Measurements from ENCODE around the gene TXNRD1. TPM values are rescaled to one million over a fixed set of nuclear protein-coding genes. Genes with fewer than 3 reads are reported as not detected.

Gene TXNRD1
- total RNA-seq, 4 donors from 2014 or later = 243 to 594 (median 299) TPM

DNA sequence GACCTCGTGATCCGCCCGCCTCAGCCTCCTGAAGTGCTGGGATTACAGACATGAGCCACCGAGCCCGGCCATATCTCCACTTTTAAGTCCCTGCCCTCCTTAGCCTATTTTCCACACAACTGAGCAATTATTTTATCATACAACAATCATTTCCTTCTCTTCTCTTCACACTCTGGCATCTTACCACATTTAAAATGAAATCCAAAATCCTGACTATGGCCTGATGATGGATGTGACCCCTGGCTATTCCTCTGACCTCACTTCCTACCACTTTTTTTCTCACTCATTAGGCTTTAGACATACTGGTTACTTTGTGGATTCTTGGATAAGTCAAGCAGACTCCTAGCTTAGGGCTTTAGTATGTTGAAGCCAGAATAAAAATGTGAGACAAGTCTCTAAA is 66.1 kb downstream of the TXNRD1 start:
- Histone ChIP-seq H3K27me3 (no peaks in the 10 kb centered on the region), H3K4me1 (peaks cover 16 to 37% (median 23%) of the 10 kb centered on the region in 4 donors), H3K36me3 (no peaks in the 10 kb centered on the region), H3K9me3 (no peaks in the 10 kb centered on the region), H3K4me3 (no peak overlapping the region), H3K27ac (replicated peaks in 1 of 4) (no peak overlapping the region)
- no peak for DNase-seq (ENCODE audit: extremely low spot score)
- no peak for TF ChIP-seq POLR2A (IDR thresholded peaks at IDR 0.05; ENCODE audit: low read depth)
- TF ChIP-seq, protein P1, sequence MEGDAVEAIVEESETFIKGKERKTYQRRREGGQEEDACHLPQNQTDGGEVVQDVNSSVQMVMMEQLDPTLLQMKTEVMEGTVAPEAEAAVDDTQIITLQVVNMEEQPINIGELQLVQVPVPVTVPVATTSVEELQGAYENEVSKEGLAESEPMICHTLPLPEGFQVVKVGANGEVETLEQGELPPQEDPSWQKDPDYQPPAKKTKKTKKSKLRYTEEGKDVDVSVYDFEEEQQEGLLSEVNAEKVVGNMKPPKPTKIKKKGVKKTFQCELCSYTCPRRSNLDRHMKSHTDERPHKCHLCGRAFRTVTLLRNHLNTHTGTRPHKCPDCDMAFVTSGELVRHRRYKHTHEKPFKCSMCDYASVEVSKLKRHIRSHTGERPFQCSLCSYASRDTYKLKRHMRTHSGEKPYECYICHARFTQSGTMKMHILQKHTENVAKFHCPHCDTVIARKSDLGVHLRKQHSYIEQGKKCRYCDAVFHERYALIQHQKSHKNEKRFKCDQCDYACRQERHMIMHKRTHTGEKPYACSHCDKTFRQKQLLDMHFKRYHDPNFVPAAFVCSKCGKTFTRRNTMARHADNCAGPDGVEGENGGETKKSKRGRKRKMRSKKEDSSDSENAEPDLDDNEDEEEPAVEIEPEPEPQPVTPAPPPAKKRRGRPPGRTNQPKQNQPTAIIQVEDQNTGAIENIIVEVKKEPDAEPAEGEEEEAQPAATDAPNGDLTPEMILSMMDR (IDR thresholded peaks at IDR 0.05) = no peak
- no peak for TF ChIP-seq POLR2AphosphoS5 (IDR thresholded peaks at IDR 0.05)
- no peak for TF ChIP-seq EP300 (IDR thresholded peaks at IDR 0.05)
- 92% methylated on average over 5 of the region's 5 CpGs for WGBS
- intact Hi-C loops (cut with DNase I) = no loop called here

DNA sequence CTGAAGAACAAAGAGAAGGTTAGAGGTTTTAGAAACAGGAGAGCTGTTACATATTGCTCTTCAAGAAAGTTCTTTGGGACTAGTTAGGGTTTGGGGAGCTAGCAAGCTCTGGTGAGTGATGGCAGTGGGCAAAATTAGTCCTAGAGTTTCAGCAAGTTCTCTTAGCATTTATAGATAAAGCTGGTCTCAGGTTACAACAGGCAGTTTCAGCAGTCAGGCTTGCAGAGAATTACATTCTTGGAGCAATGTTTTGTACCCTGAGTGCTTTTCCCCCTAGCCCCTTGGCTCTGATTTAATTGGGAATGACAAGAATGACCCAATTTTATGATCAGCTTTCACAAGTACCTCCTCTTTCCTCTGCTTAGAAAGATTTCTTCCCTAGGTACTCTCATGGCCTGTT is 66.5 kb downstream of the TXNRD1 start:
- Histone ChIP-seq H3K27ac (replicated peaks in 1 of 4) (peak overlapping the region in 2 of 4 donors; percentile 14 to 19), H3K9me3 (no peaks in the 10 kb centered on the region), H3K4me3 (no peak overlapping the region), H3K27me3 (no peaks in the 10 kb centered on the region), H3K36me3 (no peaks in the 10 kb centered on the region), H3K4me1 (peaks cover 16 to 38% (median 23%) of the 10 kb centered on the region in 4 donors)
- no peak for DNase-seq (ENCODE audit: extremely low spot score)
- intact Hi-C loops (cut with DNase I) = no loop called here
- TF ChIP-seq EP300 (IDR thresholded peaks at IDR 0.05) (no peak), POLR2A (IDR thresholded peaks at IDR 0.05; ENCODE audit: low read depth) (no peak), POLR2AphosphoS5 (IDR thresholded peaks at IDR 0.05) (no peak)
- TF ChIP-seq, protein P1 (IDR thresholded peaks at IDR 0.05) = no peak

DNA sequence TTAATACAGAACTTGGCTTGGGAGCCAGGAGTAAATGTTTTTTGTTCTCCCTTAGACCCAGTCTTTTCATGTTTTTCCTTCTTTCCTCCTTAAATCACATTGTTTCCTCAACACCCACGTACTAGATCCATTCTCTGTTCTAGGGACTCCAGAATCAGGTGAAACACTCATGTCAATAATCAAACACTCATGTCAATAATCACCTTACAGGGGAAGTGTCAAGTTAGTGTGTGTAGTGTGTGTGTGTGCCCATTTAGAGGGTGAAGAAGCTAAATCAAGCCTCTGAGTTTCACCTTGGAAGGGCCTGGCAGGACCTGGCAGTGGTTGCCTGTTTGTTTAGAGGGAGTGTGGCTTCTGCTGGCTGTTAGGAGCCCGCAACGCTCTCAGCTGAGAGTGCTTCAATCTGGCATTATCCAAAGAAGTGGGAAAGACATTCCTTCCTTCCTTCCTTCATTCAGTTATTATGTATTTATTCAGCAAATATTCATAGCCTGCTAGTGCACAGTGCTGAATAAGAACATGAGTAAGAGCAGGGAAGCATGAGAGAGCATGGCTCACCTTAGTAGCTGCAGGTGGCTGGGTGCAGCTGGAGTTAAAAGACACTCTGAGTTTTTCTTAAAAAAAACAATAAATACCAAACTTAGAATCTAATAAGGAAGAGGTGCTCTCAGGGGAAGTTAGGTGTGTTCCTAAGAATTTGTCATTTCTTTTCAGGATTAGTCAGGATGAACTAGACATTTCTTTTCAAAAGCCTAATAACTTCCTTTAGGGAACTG is 70.3 kb downstream of the TXNRD1 start:
- WGBS = 73% methylated on average over 3 of the region's 3 CpGs

DNA sequence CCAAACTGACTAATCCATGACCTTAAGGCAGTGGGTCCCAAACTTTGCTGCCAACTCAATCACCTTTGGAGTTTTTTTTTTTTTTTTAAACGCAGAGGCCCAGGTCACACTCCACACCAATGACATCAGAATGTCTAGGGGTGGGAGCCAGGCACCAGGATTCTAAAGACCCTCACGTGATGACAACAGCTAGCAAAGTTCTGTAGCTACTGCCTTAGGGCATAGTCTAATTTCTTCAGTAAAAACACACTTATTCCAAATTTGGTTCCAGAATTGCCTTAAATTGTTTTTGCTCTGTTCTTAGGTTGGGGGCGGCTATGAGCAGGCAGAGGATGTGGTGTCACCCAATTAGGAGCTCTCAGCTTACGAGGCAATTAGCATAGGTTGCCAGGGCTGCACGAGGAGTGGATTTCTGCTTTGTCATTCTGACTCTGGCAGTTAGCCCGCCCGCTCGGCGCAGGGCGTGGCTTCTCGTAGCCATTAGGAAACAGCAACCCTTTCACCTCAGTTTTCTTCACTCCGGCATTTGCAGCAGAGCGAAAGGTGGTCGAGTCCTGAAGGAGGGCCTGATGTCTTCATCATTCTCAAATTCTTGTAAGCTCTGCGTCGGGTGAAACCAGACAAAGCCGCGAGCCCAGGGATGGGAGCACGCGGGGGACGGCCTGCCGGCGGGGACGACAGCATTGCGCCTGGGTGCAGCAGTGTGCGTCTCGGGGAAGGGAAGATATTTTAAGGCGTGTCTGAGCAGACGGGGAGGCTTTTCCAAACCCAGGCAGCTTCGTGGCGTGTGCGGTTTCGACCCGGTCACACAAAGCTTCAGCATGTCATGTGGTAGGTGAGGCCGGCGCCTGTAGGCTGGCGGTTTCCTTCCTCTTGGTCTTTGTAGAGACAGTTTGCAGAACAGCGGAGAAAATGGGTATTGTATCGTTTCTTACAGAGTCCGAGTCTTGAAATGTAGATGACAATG is 71.2 kb downstream of the TXNRD1 start:
- under 1% methylated on average over 40 of the region's 40 CpGs for WGBS
- TF ChIP-seq, protein P1 (IDR thresholded peaks at IDR 0.05) = no peak
- TF ChIP-seq POLR2AphosphoS5 (IDR thresholded peaks at IDR 0.05) = peak; percentile 92 to 98
- peak; percentile 74 for TF ChIP-seq POLR2A (IDR thresholded peaks at IDR 0.05; ENCODE audit: low read depth)
- TF ChIP-seq EP300 (IDR thresholded peaks at IDR 0.05) = no peak
- peak overlapping the region; percentile 94 to 96 (median 94) for H3K27ac ChIP-seq (replicated peaks in 1 of 4)
- DNase-seq (ENCODE audit: extremely low spot score) = peak; percentile 98
- H3K9me3 ChIP-seq = no peaks in the 10 kb centered on the region
- H3K27me3 ChIP-seq = no peaks in the 10 kb centered on the region
- peaks cover 28 to 44% (median 38%) of the 10 kb centered on the region in 4 donors for H3K4me1 ChIP-seq
- H3K4me3 ChIP-seq = peak overlapping the region; percentile 73 to 93 (median 82)
- H3K36me3 ChIP-seq = peaks cover 10 to 32% (median 16%) of the 10 kb centered on the region in 4 donors
- intact Hi-C loops (cut with DNase I) = no loop called here

More for the DNA sequence above, 70.3 kb downstream of the TXNRD1 start:
- TF ChIP-seq EP300 (IDR thresholded peaks at IDR 0.05) = no peak
- H3K4me1 ChIP-seq = peaks cover 25 to 43% (median 31%) of the 10 kb centered on the region in 4 donors
- H3K4me3 ChIP-seq = peak overlapping the region; percentile 73 to 93 (median 82)
- H3K36me3 ChIP-seq = peaks cover 1 to 23% (median 7%) of the 10 kb centered on the region in 4 donors
- no peaks in the 10 kb centered on the region for H3K9me3 ChIP-seq
- no peak for DNase-seq (ENCODE audit: extremely low spot score)
- intact Hi-C loops (cut with DNase I) = no loop called here
- no peaks in the 10 kb centered on the region for H3K27me3 ChIP-seq
- H3K27ac ChIP-seq (replicated peaks in 1 of 4) = peak overlapping the region; percentile 94 to 96 (median 94)

Data from esophagus muscularis mucosa (tissue), 4 donors.